ENCODE data around the gene PCNX2. TPM values are rescaled to one million over a fixed set of nuclear protein-coding genes. Genes with fewer than 3 reads are reported as not detected.

Gene PCNX2
- total RNA-seq, 1 experiment from 2014 or later: 63.4 TPM

DNA sequence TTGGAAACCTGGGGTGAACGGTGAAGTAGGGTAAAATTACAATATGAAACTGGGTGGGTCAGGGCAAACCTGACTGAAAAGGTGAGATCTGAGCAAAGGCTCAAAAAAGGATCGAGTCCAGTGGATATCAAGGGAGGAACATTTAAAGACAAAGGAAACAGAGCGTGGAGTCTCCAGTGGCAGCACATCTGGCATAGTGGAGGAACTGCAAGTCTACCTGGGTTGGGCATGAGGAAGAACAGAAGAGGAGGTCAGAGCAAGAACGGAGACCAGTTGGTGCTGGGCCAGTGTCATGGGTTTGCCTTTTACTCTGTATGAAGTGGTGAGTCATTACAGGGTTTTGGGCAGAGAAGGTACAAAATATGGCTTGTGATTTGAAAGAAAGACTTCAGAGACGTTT lies 181.4 kb downstream of the PCNX2 start:
- Mint-ChIP-seq H3K27ac (ENCODE audit: unreplicated experiment) (peak overlapping the region; percentile 84), H3K9me3 (ENCODE audit: low read depth, unreplicated experiment) (no peaks in the 10 kb centered on the region), H3K4me3 (ENCODE audit: low read depth, unreplicated experiment) (peak overlapping the region; percentile 69), H3K27me3 (ENCODE audit: unreplicated experiment) (no peaks in the 10 kb centered on the region), H3K4me1 (ENCODE audit: low read depth, unreplicated experiment) (peaks cover 30% of the 10 kb centered on the region), H3K36me3 (ENCODE audit: insufficient read depth, unreplicated experiment) (peaks cover 18% of the 10 kb centered on the region)
- CTCF ChIA-PET: no interaction called here
- TF ChIP-seq, protein P1, sequence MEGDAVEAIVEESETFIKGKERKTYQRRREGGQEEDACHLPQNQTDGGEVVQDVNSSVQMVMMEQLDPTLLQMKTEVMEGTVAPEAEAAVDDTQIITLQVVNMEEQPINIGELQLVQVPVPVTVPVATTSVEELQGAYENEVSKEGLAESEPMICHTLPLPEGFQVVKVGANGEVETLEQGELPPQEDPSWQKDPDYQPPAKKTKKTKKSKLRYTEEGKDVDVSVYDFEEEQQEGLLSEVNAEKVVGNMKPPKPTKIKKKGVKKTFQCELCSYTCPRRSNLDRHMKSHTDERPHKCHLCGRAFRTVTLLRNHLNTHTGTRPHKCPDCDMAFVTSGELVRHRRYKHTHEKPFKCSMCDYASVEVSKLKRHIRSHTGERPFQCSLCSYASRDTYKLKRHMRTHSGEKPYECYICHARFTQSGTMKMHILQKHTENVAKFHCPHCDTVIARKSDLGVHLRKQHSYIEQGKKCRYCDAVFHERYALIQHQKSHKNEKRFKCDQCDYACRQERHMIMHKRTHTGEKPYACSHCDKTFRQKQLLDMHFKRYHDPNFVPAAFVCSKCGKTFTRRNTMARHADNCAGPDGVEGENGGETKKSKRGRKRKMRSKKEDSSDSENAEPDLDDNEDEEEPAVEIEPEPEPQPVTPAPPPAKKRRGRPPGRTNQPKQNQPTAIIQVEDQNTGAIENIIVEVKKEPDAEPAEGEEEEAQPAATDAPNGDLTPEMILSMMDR (IDR thresholded peaks at IDR 0.05; ENCODE audit: unreplicated experiment): no peak
- DNase-seq: peak; percentile 11
- no TSS peak for BruUV-seq (replicated peaks)
- intact Hi-C loops (cut with micrococcal nuclease; ENCODE audit: unreplicated experiment): loop anchor here (5.0 to 10.0 kb wide), 4 partner anchors 58 to 1707 kb away; partner anchors contain the start of gene SIPA1L2

DNA sequence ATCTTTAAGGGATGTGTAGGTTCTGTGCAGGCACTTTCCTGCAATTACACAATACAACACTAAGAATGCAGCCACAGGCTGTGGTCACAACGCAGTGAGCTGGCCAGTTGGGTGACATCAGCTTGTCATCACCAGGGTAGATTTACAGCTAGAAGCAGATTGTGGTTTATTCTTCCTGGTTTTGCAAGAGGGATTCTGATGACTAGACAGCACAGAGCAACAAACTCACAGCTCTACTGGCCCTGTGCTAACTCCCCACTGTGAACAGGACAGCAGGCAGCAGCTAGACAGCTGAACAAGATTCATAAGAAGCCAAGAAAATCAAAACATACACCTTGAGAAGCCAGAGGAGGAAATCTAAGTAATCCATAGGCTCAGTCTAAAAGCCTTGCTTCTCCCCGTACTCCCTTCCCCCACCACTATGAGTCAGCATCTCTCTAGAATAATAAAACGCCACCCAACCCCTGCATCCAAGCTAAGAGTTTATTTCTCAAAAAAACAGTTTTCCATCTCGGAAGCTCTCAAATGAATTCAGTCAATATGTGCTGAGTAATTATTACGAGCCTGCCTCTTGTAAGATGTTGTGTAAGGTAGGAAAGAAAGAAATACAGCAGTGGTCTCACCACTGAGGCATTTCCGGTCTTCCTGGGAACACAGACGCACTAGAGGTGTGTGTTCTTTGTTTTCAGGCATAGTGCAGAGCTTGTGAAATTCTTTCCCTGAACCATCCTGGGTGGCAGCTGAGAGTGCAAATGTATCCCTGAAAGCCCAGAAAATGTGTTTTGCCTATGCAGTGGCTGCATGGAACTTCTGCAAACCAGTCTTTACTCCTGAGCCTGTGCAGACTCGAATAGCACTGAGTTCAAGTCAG lies 182.3 kb downstream of the PCNX2 start:
- peak; percentile 79 for DNase-seq
- TF ChIP-seq, protein P1 (IDR thresholded peaks at IDR 0.05; ENCODE audit: unreplicated experiment): no peak
- no peaks in the 10 kb centered on the region for H3K27me3 Mint-ChIP-seq (ENCODE audit: unreplicated experiment)
- intact Hi-C loops (cut with micrococcal nuclease; ENCODE audit: unreplicated experiment): loop anchor here (5.0 to 10.0 kb wide), 4 partner anchors 59 to 1706 kb away; partner anchors contain the start of gene SIPA1L2
- peak overlapping the region; percentile 84 for H3K27ac Mint-ChIP-seq (ENCODE audit: unreplicated experiment)
- peaks cover 37% of the 10 kb centered on the region for H3K4me1 Mint-ChIP-seq (ENCODE audit: low read depth, unreplicated experiment)
- BruUV-seq (replicated peaks): TSS peak; percentile 87
- H3K4me3 Mint-ChIP-seq (ENCODE audit: low read depth, unreplicated experiment): peak overlapping the region; percentile 69
- no peaks in the 10 kb centered on the region for H3K9me3 Mint-ChIP-seq (ENCODE audit: low read depth, unreplicated experiment)
- CTCF ChIA-PET: interaction anchor here (0.7 to 1.0 kb wide), 2 partner anchors 18 to 134 kb away, joined by 3 to 4 read pairs; no protein-coding TSS in a partner anchor
- H3K36me3 Mint-ChIP-seq (ENCODE audit: insufficient read depth, unreplicated experiment): peaks cover 18% of the 10 kb centered on the region

DNA sequence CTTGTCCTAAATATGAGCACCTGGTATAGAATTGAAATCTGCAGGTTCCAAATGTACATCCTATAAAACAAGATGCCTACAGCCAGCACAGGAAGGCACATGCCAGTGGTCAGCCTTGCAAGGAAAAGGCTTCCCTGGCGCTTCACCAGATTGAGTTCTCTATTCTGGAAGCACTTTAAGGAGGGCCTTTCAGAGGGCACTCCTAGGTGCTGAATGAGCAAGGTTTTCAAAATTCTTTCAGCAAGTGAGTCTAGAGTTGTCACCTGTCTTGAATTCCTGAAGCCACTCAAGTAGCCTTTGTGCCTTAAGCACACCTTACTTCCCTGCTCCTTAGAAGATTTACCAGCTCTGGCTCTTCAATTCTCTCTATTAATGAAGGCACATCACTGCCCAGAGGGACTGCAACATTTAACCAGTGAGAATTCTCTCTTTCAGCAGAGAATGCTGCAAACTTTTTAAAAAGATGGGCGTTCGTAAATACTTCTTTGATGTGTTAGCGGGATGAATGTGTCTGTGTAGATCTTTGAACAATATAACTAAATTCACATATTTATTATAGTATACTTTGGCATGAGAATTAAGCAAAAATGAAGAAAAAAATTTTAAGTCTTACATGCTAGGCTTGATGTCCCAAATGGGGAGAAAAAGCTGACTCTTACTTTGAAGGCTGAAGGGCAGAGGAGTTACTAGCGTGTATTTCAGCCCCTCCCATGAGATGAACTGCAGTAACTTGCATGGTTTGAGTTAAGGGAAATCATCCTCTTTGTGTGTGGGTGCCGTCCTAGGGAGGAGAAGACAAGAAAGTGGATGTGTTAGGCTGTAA lies 183.1 kb downstream of the PCNX2 start:
- Mint-ChIP-seq H3K4me3 (ENCODE audit: low read depth, unreplicated experiment) (peak overlapping the region; percentile 69), H3K4me1 (ENCODE audit: low read depth, unreplicated experiment) (peaks cover 45% of the 10 kb centered on the region), H3K27me3 (ENCODE audit: unreplicated experiment) (no peaks in the 10 kb centered on the region), H3K27ac (ENCODE audit: unreplicated experiment) (peak overlapping the region; percentile 84), H3K36me3 (ENCODE audit: insufficient read depth, unreplicated experiment) (peaks cover 18% of the 10 kb centered on the region), H3K9me3 (ENCODE audit: low read depth, unreplicated experiment) (no peaks in the 10 kb centered on the region)
- TSS peak; percentile 80 for BruUV-seq (replicated peaks)
- no peak for DNase-seq
- intact Hi-C loops (cut with micrococcal nuclease; ENCODE audit: unreplicated experiment): loop anchor here (5.0 to 10.0 kb wide), 4 partner anchors 60 to 1705 kb away; partner anchors contain the start of gene SIPA1L2
- CTCF ChIA-PET: interaction anchor here (1.0 kb wide), 1 partner anchor 133 kb away, joined by 3 read pairs; no protein-coding TSS in a partner anchor
- TF ChIP-seq, protein P1 (IDR thresholded peaks at IDR 0.05; ENCODE audit: unreplicated experiment): no peak

DNA sequence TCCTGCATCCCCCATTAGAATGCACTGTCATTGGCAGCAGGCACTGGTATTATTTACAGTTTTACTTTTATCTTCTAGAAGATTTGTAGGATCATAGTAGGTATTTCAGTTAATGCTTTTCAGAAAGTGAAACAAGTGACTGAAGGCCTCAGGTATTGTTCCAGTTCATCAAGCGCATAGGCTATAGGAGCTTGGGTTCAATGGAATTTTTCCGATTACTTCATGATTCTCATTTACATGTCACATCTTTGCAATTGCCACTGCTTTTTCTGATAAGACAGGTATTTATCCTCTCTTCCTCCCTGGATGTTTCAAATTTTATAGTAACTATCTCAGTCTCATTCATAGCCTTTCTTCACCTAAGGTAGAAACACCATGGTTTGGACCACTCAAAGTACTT lies 183.8 kb downstream of the PCNX2 start:
- DNase-seq: no peak
- Mint-ChIP-seq H3K27ac (ENCODE audit: unreplicated experiment) (peak overlapping the region; percentile 84), H3K4me3 (ENCODE audit: low read depth, unreplicated experiment) (no peak overlapping the region), H3K9me3 (ENCODE audit: low read depth, unreplicated experiment) (no peaks in the 10 kb centered on the region), H3K27me3 (ENCODE audit: unreplicated experiment) (no peaks in the 10 kb centered on the region), H3K4me1 (ENCODE audit: low read depth, unreplicated experiment) (peaks cover 50% of the 10 kb centered on the region), H3K36me3 (ENCODE audit: insufficient read depth, unreplicated experiment) (peaks cover 18% of the 10 kb centered on the region)
- TF ChIP-seq, protein P1 (IDR thresholded peaks at IDR 0.05; ENCODE audit: unreplicated experiment): no peak
- intact Hi-C loops (cut with micrococcal nuclease; ENCODE audit: unreplicated experiment): loop anchor here (5.0 to 10.0 kb wide), 4 partner anchors 61 to 1704 kb away; partner anchors contain the start of gene SIPA1L2
- CTCF ChIA-PET: no interaction called here
- no TSS peak for BruUV-seq (replicated peaks)

Measured in Calu3 (cell line).